GM12875 (cell line): Measurements from ENCODE around the gene ZNF74.

ENCODE experiments used
- H3K4me3 ChIP-seq: one replicate; pipeline ENCODE4 v1.5.1; 2011; ENCODE audit warnings: low read depth, low read length, control low read depth
- CTCF ChIP-seq: IDR thresholded peaks from 2 replicates; pipeline ENCODE4 v1.5.1; 2011; ENCODE audit warnings: low read depth, mild to moderate bottlenecking, control low read depth, inconsistent platforms, low read length, moderate library complexity, borderline replicate concordance; ENCODE audit not compliant: insufficient read depth

Gene ZNF74

DNA sequence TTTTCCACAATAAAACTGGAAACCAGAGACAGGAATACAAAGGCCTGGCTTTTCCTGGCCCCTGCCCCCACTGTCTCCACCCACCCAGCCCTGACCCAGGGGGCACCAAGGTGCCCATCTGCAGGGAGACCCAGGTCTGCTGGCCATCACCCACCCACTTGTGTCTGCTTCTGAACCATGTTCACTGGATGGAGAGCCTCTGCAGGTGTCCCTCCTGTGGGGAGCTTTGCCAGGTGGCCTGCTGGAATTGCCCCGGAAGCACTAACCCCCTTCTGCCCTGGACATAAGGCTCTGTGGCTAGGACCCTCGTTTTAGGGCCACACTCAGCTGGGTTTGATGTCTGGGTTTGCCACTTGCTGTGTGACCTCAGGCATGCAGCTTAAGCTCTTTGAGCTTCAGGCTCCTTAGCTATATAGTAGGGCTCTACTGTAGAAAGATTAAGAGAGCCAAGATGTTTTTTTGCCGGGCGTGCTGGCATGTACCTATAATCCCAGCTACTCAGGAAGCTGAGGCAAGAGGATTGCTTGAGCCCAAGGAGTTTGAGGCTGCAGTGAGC is 39.8 kb downstream of the ZNF74 start:
- H3K4me3 ChIP-seq: no peak overlapping the region
- no peak for TF ChIP-seq CTCF

- no peak for TF ChIP-seq CTCF
- H3K4me3 ChIP-seq: no peak overlapping the region
Measured at GRCh38 chr22:20434264-20434751, 40.4 kb downstream of the ZNF74 start.

GRCh38 chr22:20434773-20435172 is 40.8 kb downstream of the ZNF74 start:
- H3K4me3 ChIP-seq: no peak overlapping the region
- TF ChIP-seq CTCF: no peak

DNA sequence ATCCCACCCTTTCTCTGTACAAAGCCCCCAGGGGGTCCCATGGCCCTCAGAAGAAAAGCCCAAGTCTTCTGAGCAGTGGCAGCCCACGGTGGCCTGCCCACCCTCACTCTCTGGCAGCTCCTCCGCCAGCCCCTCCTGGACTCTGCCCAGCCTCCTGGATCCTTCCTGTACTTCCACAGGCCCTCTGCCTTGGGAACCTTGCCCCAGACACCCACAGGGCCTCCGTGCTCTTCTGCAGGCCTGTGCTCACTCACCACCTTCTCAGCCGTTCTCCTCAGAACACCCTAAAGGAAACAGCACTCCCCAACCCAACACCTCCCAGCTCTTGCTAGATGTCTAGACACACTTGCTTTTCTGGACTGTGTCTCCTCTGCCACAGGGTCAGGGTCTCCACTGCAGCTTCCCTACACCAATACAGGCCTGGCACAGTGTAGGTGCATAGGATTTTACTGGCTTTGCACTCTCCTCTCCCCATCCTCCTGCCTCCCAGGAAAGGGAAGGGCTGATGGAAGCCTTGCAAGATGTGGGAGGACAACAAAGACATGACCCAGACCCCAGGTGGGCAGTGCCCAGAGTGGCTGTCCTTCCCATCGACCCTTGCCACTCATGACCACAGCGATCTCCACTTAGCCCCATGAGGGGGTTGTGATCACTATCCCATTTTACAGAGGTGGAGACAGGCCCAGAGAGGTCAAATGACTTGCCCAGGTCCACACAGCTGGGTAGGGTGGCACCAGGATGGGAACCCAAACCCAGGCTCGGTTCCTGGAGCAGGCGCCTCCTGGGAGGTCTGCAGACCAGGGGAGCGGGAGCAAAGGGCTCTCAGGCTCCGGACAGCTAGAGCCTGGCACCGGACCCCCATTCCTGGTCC is 41.7 kb downstream of the ZNF74 start:
- TF ChIP-seq CTCF: no peak
- no peak overlapping the region for H3K4me3 ChIP-seq

DNA sequence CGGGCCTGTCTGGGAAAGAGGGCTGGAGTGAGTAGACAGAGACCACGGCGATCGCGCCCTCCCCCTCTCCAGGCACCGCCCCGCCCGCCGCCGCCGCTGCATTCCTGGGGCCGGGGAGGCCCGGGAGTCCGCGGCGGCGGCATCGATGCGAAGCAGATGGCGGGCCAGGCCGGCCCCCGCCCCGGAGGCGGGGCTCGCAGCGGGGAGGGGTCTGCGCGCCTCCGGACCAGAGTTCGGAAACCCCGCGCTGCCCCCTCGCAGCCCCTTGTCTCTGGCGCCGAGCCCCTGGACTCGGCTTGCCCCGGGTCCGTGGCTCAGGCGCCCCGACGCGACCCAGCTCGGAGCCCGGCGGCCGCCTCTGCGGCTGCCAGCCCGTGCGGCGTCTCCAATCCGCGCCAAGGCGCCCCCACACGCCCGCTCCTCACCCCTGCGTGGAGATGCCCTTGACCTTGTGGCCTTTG is 42.4 kb downstream of the ZNF74 start:
- TF ChIP-seq CTCF: no peak
- H3K4me3 ChIP-seq: no peak overlapping the region

- H3K4me3 ChIP-seq: no peak overlapping the region
- TF ChIP-seq CTCF: no peak
Measured at GRCh38 chr22:20436768-20437612, 43.0 kb downstream of the ZNF74 start.
